Hindlimb muscle (tissue), 1 donor: ENCODE results near the gene GCN1. TPM values are rescaled to one million over a fixed set of nuclear protein-coding genes. Genes with fewer than 3 reads are reported as not detected.

Experiments
- DNase-seq: peaks from one replicate; pipeline ENCODE4 v3.0.0-alpha.2; 2013
- polyA plus RNA-seq: library from polyadenylated mRNA; unstranded; fragments of 120-200 nt; gene quantifications from one replicate; pipeline ENCODE4 v1.2.1, GENCODE V29; 2013; ENCODE audit not compliant: insufficient read length

The GCN1 gene
- polyA plus RNA-seq, 1 donor: 47.6 TPM

GRCh38 chr12:120141336-120141735 is 53.2 kb downstream of the GCN1 start:
- no peak for DNase-seq

GRCh38 chr12:120140603-120141002 is 53.9 kb downstream of the GCN1 start:
- DNase-seq: no peak

- no peak for DNase-seq
Measured at GRCh38 chr12:120139958-120140357, 54.6 kb downstream of the GCN1 start.

- DNase-seq: no peak
Measured at GRCh38 chr12:120138366-120138765, 56.1 kb downstream of the GCN1 start.

DNA sequence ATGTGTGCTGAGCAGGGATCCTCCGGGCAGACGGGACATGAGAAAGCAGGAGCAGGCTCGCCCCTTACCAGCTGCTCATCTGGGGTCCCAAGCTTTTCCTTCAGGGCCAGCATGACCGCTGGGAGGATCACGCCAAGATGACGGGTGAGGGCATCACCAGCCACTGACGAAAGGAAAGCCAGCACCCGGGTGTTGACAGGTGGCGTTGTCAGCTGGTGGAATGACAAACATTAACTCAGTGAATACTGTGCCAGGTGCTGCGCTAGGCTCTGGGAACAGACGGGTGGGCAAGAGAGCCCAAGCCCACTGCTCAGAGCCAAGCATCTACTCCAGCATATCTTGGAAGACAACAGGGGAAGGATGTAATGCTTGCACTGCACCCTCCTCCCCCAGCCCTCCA is 56.7 kb downstream of the GCN1 start:
- no peak for DNase-seq

GRCh38 chr12:120136093-120136770 is 58.3 kb downstream of the GCN1 start:
- DNase-seq: no peak

DNA sequence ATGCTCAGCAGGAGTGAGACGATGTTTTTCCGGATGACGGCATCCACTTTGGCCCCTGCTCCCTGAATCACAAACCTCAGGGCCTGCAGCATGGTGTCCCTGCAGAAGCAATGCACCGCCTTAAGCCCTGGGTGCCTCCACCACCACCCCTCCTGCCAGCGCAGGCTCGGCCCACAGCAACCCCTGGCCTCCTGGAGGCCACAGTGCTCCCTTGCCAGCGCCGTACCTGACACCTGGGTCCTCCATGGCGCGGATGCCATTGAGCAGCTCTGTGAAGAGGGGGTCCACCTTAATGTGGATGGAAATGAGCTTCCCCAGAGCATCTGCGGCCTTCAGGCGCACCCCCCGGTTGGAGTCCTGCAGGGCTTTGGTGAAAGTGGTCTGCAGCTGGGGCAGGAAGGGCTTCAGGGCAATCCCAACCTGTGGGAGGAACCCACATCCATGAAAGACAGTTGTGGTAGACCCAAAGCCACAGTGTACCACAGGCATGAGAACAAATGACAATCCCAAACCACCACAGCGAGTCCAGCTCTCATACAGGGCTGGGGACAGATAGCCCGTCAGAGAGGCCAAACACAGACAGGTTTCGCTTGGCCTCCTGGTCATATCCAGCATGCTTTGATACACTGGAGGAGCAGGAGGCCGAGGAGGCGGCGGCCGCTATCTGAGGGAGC is 60.1 kb downstream of the GCN1 start:
- no peak for DNase-seq

GRCh38 chr12:120132863-120133385 is 61.6 kb downstream of the GCN1 start:
- DNase-seq: no peak

GRCh38 chr12:120132054-120132836 is 62.3 kb downstream of the GCN1 start:
- DNase-seq: no peak

GRCh38 chr12:120131116-120131515 is 63.4 kb downstream of the GCN1 start:
- DNase-seq: no peak

DNA sequence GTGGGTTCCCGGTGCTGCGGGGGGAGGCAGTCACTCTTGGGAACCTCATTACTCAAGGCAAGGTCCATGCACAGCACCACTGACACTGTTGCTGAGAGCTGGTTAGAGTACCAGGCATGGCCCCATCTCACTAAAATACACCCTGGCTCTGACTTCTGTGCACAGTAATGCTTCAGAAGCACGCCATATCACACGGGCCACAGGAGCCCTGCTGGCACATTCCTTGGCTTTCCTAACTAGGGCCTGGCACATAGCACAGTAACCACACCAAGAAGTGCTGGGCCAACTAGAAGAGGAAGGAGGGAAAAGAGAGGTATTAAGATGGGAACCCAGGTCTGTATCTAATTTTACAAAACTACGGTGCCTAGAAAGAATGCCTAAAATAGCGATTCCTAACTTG is 64.5 kb downstream of the GCN1 start:
- DNase-seq: no peak

DNA sequence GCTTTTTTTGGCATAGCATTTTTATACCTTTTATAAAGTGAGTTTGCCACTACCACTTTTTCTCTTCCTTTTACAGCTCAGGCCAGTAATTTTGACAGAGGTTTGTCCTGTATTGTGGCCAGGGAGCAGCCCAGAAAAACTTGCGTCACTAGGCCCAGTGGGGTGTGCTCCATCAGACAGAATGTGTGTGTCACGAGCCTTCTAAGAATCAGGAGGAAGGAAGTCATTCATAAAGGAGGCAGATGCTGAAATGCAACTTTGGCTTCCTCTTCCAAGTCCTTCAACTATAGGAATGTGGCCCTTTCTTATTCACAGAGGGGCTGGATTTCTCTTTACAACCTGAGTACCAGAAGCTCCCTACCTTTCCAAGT is 67.9 kb downstream of the GCN1 start:
- peak; percentile 23 for DNase-seq

DNA sequence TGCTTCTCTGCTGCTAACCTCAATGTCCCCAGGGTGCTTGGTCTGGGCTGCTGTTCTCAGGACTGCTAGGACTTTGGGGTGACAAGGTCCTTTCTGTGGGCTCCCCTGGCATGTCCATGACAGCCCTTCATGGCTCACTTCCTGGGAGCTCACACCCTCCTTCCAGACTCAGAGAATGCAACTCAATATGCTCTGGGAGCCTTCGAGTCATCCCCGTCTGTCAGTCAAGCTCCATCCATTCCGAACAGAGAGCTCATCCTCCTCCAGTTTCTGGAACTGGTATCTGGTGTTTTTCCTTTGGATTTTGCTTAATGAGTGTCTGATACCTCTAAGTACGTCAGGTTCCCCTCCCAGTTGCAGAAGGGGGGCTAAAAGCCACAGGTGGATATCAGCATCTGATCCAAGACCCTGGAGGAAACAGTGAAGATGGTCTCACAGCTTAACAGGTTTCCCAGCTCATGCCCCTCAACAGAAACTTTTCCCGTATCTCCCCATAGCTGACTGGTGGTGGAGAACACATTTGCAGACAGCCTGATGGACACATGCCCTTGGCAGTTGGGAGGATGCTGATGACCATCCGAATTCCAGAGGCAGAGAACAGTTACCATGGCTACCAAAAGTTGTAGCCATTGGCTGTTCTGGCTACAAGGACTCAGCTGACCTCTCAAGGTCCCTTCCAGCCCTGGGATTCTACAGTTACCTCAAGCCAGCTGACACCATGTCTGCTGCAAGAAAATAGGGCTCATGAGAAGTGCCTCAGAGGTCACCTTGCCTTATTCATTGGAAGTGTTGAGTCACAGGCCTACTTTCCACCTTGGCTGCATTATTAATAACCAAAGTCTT is 68.5 kb downstream of the GCN1 start:
- no peak for DNase-seq

- DNase-seq: no peak
Measured at GRCh38 chr12:120125029-120125428, 69.5 kb downstream of the GCN1 start.

DNA sequence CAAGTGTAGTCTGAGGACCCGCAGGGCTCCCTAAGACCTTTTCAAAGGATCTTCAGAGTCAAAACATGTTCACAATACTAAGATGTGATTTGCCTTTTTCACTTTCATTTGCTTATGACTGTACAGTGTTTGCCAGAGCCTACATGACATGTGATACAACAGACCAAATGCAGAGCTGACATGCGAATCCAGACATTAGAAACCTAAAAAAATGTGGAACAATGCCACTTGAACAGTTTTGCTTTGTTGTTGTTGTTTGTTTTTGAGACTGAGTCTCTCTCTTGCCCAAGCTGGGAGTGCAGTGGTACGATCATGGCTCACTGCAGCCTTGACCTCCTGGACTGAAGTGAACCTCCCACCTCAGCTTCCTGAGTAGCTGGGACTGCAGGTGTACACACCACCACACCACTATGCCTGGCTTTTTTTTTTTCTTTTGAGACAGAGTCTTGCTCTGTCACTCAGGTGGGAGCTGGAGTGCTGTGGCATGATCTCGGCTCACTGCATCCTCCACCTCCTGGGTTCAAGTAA is 72.7 kb downstream of the GCN1 start:
- DNase-seq: no peak

- no peak for DNase-seq
Measured at GRCh38 chr12:120121343-120121742, 73.2 kb downstream of the GCN1 start.

DNA sequence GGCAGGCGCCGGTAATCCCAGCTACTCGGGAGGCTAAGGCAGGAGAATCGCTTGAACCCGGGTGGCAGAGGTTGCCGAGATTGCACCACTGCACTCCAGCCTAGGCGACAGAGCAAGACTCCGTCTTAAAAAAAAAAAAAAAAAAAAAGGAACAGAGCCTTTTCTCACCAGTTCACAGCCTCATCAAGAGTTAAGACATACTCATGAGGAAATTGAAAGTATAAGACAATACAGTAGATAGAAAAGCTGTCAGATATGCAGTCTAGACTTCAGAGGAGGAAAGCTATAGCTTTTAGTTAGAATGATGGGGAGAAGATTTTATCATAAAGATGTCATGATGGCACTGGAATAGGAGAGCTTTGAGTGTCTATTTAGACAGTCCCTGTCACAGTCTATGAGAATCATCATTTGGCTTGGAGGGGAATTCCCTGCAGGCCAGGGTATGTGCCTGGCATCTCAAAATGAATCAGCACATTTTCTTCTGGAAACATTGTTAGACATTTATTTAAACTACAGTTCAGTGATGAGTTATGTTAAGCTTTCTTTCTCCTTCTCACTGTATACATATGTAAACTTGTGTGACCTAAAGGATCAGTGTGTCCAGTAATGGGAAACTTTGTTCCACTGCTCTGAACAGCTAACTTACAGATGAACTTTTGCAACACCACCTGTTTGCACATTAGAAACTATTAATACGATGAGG is 75.1 kb downstream of the GCN1 start:
- DNase-seq: no peak

DNA sequence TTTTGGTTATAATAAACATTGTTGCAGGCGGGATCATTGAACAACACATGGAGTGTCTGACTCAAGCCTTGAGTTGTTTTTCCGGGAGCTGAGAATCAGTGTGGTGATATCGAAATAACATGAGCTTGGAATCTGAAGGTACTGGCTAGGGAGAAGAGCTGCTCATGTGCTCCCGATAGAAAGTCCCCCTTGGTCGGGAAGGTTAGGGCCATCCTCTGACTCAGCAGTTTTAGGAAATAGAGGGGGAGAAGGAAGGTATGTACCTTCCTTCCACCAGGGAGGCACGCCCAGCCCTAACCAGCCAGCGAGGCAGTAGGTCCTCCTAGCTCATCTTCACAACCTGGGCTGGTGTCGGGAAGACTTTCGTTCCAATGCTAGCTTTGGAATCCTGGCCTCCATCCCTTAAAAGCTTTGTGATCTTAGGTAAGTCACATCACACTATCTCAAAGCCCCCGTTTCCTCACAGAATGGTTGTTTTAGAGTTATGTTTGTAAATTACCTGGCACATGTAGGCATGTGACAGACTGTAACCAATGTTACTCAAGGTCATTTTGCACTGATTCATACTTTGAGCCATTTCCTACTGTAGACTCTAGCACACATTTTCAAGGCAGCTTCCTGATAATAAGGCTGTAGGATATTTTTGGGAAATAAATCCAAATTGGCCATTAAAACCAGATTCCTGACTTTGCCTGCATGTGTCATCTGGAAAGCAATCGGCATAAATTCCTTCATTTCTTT is 76.0 kb downstream of the GCN1 start:
- no peak for DNase-seq

- no peak for DNase-seq
Measured at GRCh38 chr12:120117961-120118320, 76.6 kb downstream of the GCN1 start.

DNA sequence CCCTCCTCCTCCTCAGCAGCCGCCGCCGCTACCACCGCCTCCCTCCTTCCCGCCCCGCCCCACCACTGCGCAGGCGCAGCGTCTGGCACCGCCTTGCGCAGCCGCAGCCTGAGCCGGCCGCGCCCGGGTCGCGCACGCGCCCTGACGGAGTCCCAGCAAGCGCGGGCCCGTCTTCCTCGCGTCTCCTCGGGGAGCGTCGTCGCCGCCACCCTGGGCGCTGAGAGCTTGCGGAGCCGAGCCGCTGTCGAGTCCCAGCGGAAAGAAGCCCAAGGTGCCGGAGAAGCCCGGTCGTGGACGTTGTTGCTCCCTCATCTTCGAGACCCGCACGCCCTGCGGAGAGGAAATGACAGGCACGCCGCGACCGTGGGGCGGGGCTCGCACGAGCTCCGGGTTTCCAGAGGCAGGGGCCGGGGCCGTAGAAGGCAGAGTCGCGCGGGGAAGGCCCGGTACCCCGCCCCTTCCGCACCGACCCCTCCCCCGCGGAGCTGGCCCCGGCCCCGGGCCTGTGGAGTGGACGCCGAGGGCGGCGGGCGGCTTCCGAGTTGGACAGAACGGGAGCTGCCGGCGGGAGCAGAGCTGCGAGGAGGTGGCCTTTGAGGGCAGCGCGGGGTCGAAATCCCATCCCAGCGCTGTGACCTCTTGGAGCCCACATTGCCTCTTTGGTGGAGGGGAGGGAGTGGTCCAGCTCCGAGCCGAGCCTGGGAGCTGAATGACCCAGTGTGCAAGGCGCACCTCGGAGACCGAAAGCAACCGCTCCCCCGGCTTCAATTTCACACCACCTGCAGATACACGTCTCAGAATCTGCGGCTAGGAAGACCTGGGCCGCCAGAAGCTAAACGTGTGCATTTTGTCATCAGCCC is 77.5 kb downstream of the GCN1 start:
- peak; percentile 96 for DNase-seq
